Memory B cell (primary cell): ENCODE data around the gene CELF2.
A peak's percentile ranks its signal among the peaks of the same experiment; 100 is the strongest.

Source experiments
- ATAC-seq: fragments of 150-1000 bp; cut with Tn5 transposase; 2 replicates; pipeline ENCODE4 v1.10.0; 2021; ENCODE audit warnings: low read depth, mild to moderate bottlenecking, moderate library complexity
- DNase-seq, 2 donors: peaks; one replicate each; pipeline ENCODE4 v3.0.0; 2022; ENCODE audit warnings: low spot score in 2 of 2
- H3K27ac Mint-ChIP-seq: one replicate; pipeline ENCODE4 v1.8.0; 2022; ENCODE audit warnings: mild to moderate bottlenecking, moderate library complexity, mixed read lengths
- H3K27me3 Mint-ChIP-seq: one replicate; pipeline ENCODE4 v1.8.0; 2022; ENCODE audit warnings: mixed read lengths
- H3K36me3 Mint-ChIP-seq: one replicate; pipeline ENCODE4 v1.8.0; 2022; ENCODE audit warnings: mild to moderate bottlenecking, mixed read lengths
- H3K4me1 Mint-ChIP-seq: one replicate; pipeline ENCODE4 v1.8.0; 2022; ENCODE audit warnings: mixed read lengths
- H3K4me3 Mint-ChIP-seq: one replicate; pipeline ENCODE4 v1.8.0; 2022; ENCODE audit warnings: mild to moderate bottlenecking, moderate library complexity, mixed read lengths
- H3K9me3 Mint-ChIP-seq: one replicate; pipeline ENCODE4 v1.8.0; 2022; ENCODE audit warnings: mixed read lengths

Gene CELF2

GRCh38 chr10:11317936-11318670 is 300.4 kb downstream of the CELF2 start:
- H3K9me3 Mint-ChIP-seq = no peaks in the 10 kb centered on the region
- H3K27me3 Mint-ChIP-seq = no peaks in the 10 kb centered on the region
- H3K4me3 Mint-ChIP-seq = no peak overlapping the region
- peaks cover 50% of the 10 kb centered on the region for H3K36me3 Mint-ChIP-seq
- peak overlapping the region; percentile 71 for H3K27ac Mint-ChIP-seq
- DNase-seq = no peak
- no peak for ATAC-seq
- peaks cover 2% of the 10 kb centered on the region for H3K4me1 Mint-ChIP-seq

GRCh38 chr10:11318826-11319598 is 301.3 kb downstream of the CELF2 start:
- Mint-ChIP-seq H3K36me3 (peaks cover 47% of the 10 kb centered on the region), H3K27me3 (no peaks in the 10 kb centered on the region), H3K27ac (peak overlapping the region; percentile 71), H3K9me3 (no peaks in the 10 kb centered on the region), H3K4me1 (peaks cover 2% of the 10 kb centered on the region), H3K4me3 (no peak overlapping the region)
- DNase-seq (no peak), ATAC-seq (no peak)

- peaks cover 49% of the 10 kb centered on the region for H3K36me3 Mint-ChIP-seq
- no peak for DNase-seq
These were observed 302.4 kb downstream of the CELF2 start for GRCh38 chr10:11319990-11320602.

GRCh38 chr10:11320809-11321520 is 303.3 kb downstream of the CELF2 start:
- Mint-ChIP-seq H3K27ac (no peak overlapping the region), H3K36me3 (peaks cover 54% of the 10 kb centered on the region), H3K27me3 (no peaks in the 10 kb centered on the region), H3K4me1 (peaks cover 6% of the 10 kb centered on the region), H3K9me3 (no peaks in the 10 kb centered on the region), H3K4me3 (no peak overlapping the region)
- no peak for ATAC-seq
- DNase-seq = no peak

More at GRCh38 chr10:11319990-11320602, 302.4 kb downstream of the CELF2 start:
- Mint-ChIP-seq H3K9me3 (no peaks in the 10 kb centered on the region), H3K27ac (peak overlapping the region; percentile 70), H3K4me3 (no peak overlapping the region), H3K27me3 (no peaks in the 10 kb centered on the region), H3K4me1 (peaks cover 2% of the 10 kb centered on the region)
- ATAC-seq = no peak

- DNase-seq = no peak
- H3K4me1 Mint-ChIP-seq = peaks cover 11% of the 10 kb centered on the region
- no peaks in the 10 kb centered on the region for H3K27me3 Mint-ChIP-seq
- no peaks in the 10 kb centered on the region for H3K9me3 Mint-ChIP-seq
- H3K4me3 Mint-ChIP-seq = no peak overlapping the region
- peaks cover 59% of the 10 kb centered on the region for H3K36me3 Mint-ChIP-seq
- H3K27ac Mint-ChIP-seq = no peak overlapping the region
- no peak for ATAC-seq
These were observed 305.0 kb downstream of the CELF2 start for GRCh38 chr10:11322698-11323097.

- peaks cover 57% of the 10 kb centered on the region for H3K36me3 Mint-ChIP-seq
- no peak overlapping the region for H3K4me3 Mint-ChIP-seq
- no peak for DNase-seq
- ATAC-seq = no peak
- H3K27ac Mint-ChIP-seq = peak overlapping the region; percentile 66
- no peaks in the 10 kb centered on the region for H3K9me3 Mint-ChIP-seq
- peaks cover 8% of the 10 kb centered on the region for H3K4me1 Mint-ChIP-seq
- no peaks in the 10 kb centered on the region for H3K27me3 Mint-ChIP-seq
These were observed 307.2 kb downstream of the CELF2 start for GRCh38 chr10:11324761-11325321.

- ATAC-seq (no peak), DNase-seq (no peak)
- peak overlapping the region; percentile 66 for H3K27ac Mint-ChIP-seq
- peaks cover 14% of the 10 kb centered on the region for H3K4me1 Mint-ChIP-seq
- H3K27me3 Mint-ChIP-seq = no peaks in the 10 kb centered on the region
- peaks cover 60% of the 10 kb centered on the region for H3K36me3 Mint-ChIP-seq
- H3K4me3 Mint-ChIP-seq = no peak overlapping the region
- no peaks in the 10 kb centered on the region for H3K9me3 Mint-ChIP-seq
These were observed 308.1 kb downstream of the CELF2 start for GRCh38 chr10:11325817-11326216.

- ATAC-seq (no peak), DNase-seq (no peak)
- Mint-ChIP-seq H3K4me3 (no peak overlapping the region), H3K27ac (peak overlapping the region; percentile 66), H3K4me1 (peaks cover 14% of the 10 kb centered on the region), H3K9me3 (no peaks in the 10 kb centered on the region), H3K36me3 (peaks cover 56% of the 10 kb centered on the region), H3K27me3 (no peaks in the 10 kb centered on the region)
These were observed 308.6 kb downstream of the CELF2 start for GRCh38 chr10:11326241-11326640.

- Mint-ChIP-seq H3K4me1 (peaks cover 14% of the 10 kb centered on the region), H3K9me3 (no peaks in the 10 kb centered on the region), H3K36me3 (peaks cover 51% of the 10 kb centered on the region), H3K27me3 (no peaks in the 10 kb centered on the region), H3K4me3 (no peak overlapping the region), H3K27ac (peak overlapping the region; percentile 78)
- ATAC-seq (peak; percentile 59), DNase-seq (no peak)
These were observed 309.4 kb downstream of the CELF2 start for GRCh38 chr10:11326913-11327616.

- H3K27ac Mint-ChIP-seq = peak overlapping the region; percentile 78
- peaks cover 20% of the 10 kb centered on the region for H3K4me1 Mint-ChIP-seq
- H3K36me3 Mint-ChIP-seq = peaks cover 50% of the 10 kb centered on the region
- DNase-seq (no peak), ATAC-seq (no peak)
- H3K27me3 Mint-ChIP-seq = no peaks in the 10 kb centered on the region
- H3K4me3 Mint-ChIP-seq = no peak overlapping the region
- H3K9me3 Mint-ChIP-seq = no peaks in the 10 kb centered on the region
These were observed 310.8 kb downstream of the CELF2 start for GRCh38 chr10:11328264-11329061.

GRCh38 chr10:11329062-11329673 is 311.5 kb downstream of the CELF2 start:
- DNase-seq (no peak), ATAC-seq (no peak)
- Mint-ChIP-seq H3K27me3 (no peaks in the 10 kb centered on the region), H3K36me3 (peaks cover 50% of the 10 kb centered on the region), H3K27ac (peak overlapping the region; percentile 77), H3K9me3 (no peaks in the 10 kb centered on the region), H3K4me1 (peaks cover 21% of the 10 kb centered on the region), H3K4me3 (no peak overlapping the region)

GRCh38 chr10:11330383-11331045 is 312.8 kb downstream of the CELF2 start:
- Mint-ChIP-seq H3K27me3 (no peaks in the 10 kb centered on the region), H3K4me3 (no peak overlapping the region), H3K4me1 (peaks cover 32% of the 10 kb centered on the region), H3K9me3 (no peaks in the 10 kb centered on the region), H3K27ac (peak overlapping the region; percentile 89), H3K36me3 (peaks cover 41% of the 10 kb centered on the region)
- no peak for DNase-seq
- no peak for ATAC-seq
